HEK293 (cell line): ENCODE data around the gene FOXP1.

ENCODE experiments used
- CTCF ChIP-seq: fragments of 450-650 bp; formaldehyde crosslinking; IDR thresholded peaks from 2 replicates; pipeline ENCODE4 v1.5.1; 2016; ENCODE audit warnings: missing biosample characterization, missing genetic modification characterization
- KLF9 ChIP-seq: fragments of 450-650 bp; formaldehyde crosslinking; IDR thresholded peaks from 2 replicates; pipeline ENCODE4 v1.5.1; 2016; ENCODE audit warnings: missing biosample characterization, missing genetic modification characterization, low read depth
- SP2 ChIP-seq: fragments of 450-650 bp; formaldehyde crosslinking; IDR thresholded peaks from 2 replicates; pipeline ENCODE4 v1.5.1; 2016; ENCODE audit warnings: missing biosample characterization, missing genetic modification characterization
- YY1 ChIP-seq: fragments of 450-650 bp; formaldehyde crosslinking; IDR thresholded peaks from 2 replicates; pipeline ENCODE4 v1.5.1; 2018; ENCODE audit warnings: missing biosample characterization, missing genetic modification characterization
- ZBTB1 ChIP-seq: fragments of 450-650 bp; formaldehyde crosslinking; IDR thresholded peaks from 2 replicates; pipeline ENCODE4 v1.5.1; 2016; ENCODE audit warnings: missing biosample characterization, missing genetic modification characterization
- ZBTB17 ChIP-seq: fragments of 450-650 bp; formaldehyde crosslinking; IDR thresholded peaks from 2 replicates; pipeline ENCODE4 v1.5.1; 2016; ENCODE audit warnings: missing biosample characterization, missing genetic modification characterization
- ZNF433 ChIP-seq: fragments of 450-650 bp; formaldehyde crosslinking; IDR thresholded peaks from 2 replicates; pipeline ENCODE4 v1.5.1; 2016; ENCODE audit warnings: missing biosample characterization, missing genetic modification characterization, low read depth
- TF ChIP-seq, protein P1 (sequence below): fragments of 450-650 bp; formaldehyde crosslinking; IDR thresholded peaks from 2 replicates; pipeline ENCODE4 v1.5.1; 2016; ENCODE audit warnings: missing biosample characterization, missing genetic modification characterization
- TF ChIP-seq, protein P2 (sequence below): fragments of 450-650 bp; formaldehyde crosslinking; IDR thresholded peaks from 2 replicates; pipeline ENCODE4 v1.5.1; 2017; ENCODE audit warnings: missing biosample characterization, missing genetic modification characterization

GRCh38 chr3:71041371-71041770 lies 542.2 kb downstream of the FOXP1 start:
- TF ChIP-seq ZBTB1 (tag by site-specific recombination) (no peak), CTCF (tag by site-specific recombination) (no peak), ZBTB17 (tag by site-specific recombination) (no peak), YY1 (no peak), ZNF433 (tag by site-specific recombination) (no peak), KLF9 (tag by site-specific recombination) (no peak), SP2 (tag by site-specific recombination) (no peak)
- TF ChIP-seq, protein P1, sequence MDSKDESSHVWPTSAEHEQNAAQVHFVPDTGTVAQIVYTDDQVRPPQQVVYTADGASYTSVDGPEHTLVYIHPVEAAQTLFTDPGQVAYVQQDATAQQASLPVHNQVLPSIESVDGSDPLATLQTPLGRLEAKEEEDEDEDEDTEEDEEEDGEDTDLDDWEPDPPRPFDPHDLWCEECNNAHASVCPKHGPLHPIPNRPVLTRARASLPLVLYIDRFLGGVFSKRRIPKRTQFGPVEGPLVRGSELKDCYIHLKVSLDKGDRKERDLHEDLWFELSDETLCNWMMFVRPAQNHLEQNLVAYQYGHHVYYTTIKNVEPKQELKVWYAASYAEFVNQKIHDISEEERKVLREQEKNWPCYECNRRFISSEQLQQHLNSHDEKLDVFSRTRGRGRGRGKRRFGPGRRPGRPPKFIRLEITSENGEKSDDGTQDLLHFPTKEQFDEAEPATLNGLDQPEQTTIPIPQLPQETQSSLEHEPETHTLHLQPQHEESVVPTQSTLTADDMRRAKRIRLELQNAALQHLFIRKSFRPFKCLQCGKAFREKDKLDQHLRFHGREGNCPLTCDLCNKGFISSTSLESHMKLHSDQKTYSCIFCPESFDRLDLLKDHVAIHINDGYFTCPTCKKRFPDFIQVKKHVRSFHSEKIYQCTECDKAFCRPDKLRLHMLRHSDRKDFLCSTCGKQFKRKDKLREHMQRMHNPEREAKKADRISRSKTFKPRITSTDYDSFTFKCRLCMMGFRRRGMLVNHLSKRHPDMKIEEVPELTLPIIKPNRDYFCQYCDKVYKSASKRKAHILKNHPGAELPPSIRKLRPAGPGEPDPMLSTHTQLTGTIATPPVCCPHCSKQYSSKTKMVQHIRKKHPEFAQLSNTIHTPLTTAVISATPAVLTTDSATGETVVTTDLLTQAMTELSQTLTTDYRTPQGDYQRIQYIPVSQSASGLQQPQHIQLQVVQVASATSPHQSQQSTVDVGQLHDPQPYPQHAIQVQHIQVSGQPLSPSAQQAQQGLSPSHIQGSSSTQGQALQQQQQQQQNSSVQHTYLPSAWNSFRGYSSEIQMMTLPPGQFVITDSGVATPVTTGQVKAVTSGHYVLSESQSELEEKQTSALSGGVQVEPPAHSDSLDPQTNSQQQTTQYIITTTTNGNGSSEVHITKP (tag by site-specific recombination), result no peak
- TF ChIP-seq, protein P2, sequence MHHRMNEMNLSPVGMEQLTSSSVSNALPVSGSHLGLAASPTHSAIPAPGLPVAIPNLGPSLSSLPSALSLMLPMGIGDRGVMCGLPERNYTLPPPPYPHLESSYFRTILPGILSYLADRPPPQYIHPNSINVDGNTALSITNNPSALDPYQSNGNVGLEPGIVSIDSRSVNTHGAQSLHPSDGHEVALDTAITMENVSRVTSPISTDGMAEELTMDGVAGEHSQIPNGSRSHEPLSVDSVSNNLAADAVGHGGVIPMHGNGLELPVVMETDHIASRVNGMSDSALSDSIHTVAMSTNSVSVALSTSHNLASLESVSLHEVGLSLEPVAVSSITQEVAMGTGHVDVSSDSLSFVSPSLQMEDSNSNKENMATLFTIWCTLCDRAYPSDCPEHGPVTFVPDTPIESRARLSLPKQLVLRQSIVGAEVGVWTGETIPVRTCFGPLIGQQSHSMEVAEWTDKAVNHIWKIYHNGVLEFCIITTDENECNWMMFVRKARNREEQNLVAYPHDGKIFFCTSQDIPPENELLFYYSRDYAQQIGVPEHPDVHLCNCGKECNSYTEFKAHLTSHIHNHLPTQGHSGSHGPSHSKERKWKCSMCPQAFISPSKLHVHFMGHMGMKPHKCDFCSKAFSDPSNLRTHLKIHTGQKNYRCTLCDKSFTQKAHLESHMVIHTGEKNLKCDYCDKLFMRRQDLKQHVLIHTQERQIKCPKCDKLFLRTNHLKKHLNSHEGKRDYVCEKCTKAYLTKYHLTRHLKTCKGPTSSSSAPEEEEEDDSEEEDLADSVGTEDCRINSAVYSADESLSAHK, result no peak
